Neutrophil (primary cell): Measurements from ENCODE around the gene BACH2.

Source experiments
- H3K27ac ChIP-seq: fragments of 200-600 bp; sonication (generic); 2 replicates; pipeline ENCODE4 v1.5.1; 2016; ENCODE audit warnings: mild to moderate bottlenecking, moderate library complexity
- H3K27me3 ChIP-seq: fragments of 200-600 bp; sonication (generic); 2 replicates; pipeline ENCODE4 v1.6.0; 2016; ENCODE audit warnings: mild to moderate bottlenecking
- H3K36me3 ChIP-seq: fragments of 200-600 bp; sonication (generic); 2 replicates; pipeline ENCODE4 v1.5.1; 2017
- H3K4me1 ChIP-seq, 2 experiments: fragments of 200-600 bp in 1 of 2; sonication (generic) in 1 of 2; 1 replicate in 1 of 2; 2 replicates in 1 of 2; pipeline versions ENCODE4 v1.5.1 to v1.6.1; 2013 to 2016; ENCODE audit warnings: low read depth in 1 of 2, low read length in 1 of 2, mild to moderate bottlenecking in 1 of 2, moderate library complexity in 1 of 2; ENCODE audit not compliant: control insufficient read depth in 1 of 2, insufficient read depth in 1 of 2
- H3K4me3 ChIP-seq, 2 experiments: fragments of 200-600 bp in 1 of 2; sonication (generic) in 1 of 2; 1 replicate in 1 of 2; 2 replicates in 1 of 2; pipeline ENCODE4 v1.5.1; 2013 to 2016; ENCODE audit warnings: low read depth in 1 of 2, low read length in 1 of 2, mild to moderate bottlenecking in 1 of 2, moderate library complexity in 1 of 2
- H3K9me3 ChIP-seq: fragments of 200-600 bp; sonication (generic); 2 replicates; pipeline ENCODE4 v1.5.1; 2016
- CTCF ChIP-seq: fragments of 200-600 bp; sonication (generic); IDR thresholded peaks from 2 replicates; pipeline ENCODE4 v1.5.1; 2016; ENCODE audit warnings: antibody characterized with exemption

Gene BACH2

GRCh38 chr6:90008189-90008907, 288.3 kb downstream of the BACH2 start:
- no peak overlapping the region for H3K4me3 ChIP-seq
- H3K4me1 ChIP-seq, result no peaks in the 10 kb centered on the region
- H3K27ac ChIP-seq, result no peak overlapping the region

GRCh38 chr6:90005048-90005827, 291.4 kb downstream of the BACH2 start:
- Histone ChIP-seq H3K4me3 (no peak overlapping the region), H3K27me3 (no peaks in the 10 kb centered on the region), H3K27ac (no peak overlapping the region), H3K9me3 (no peaks in the 10 kb centered on the region), H3K36me3 (no peaks in the 10 kb centered on the region), H3K4me1 (peaks cover 19 to 20% of the 10 kb centered on the region in 2 experiments)
- no peak for TF ChIP-seq CTCF

More at GRCh38 chr6:90008189-90008907, 288.3 kb downstream of the BACH2 start:
- H3K36me3 ChIP-seq, result no peaks in the 10 kb centered on the region
- H3K9me3 ChIP-seq, result no peaks in the 10 kb centered on the region
- no peaks in the 10 kb centered on the region for H3K27me3 ChIP-seq
- no peak for TF ChIP-seq CTCF

GRCh38 chr6:90004511-90004910, 292.1 kb downstream of the BACH2 start:
- H3K27ac ChIP-seq, result no peak overlapping the region
- no peaks in the 10 kb centered on the region for H3K27me3 ChIP-seq
- no peak overlapping the region for H3K4me3 ChIP-seq
- H3K4me1 ChIP-seq, result peaks cover 26 to 27% of the 10 kb centered on the region in 2 experiments
- no peaks in the 10 kb centered on the region for H3K9me3 ChIP-seq
- no peaks in the 10 kb centered on the region for H3K36me3 ChIP-seq
- TF ChIP-seq CTCF, result no peak

GRCh38 chr6:90003941-90004340, 292.7 kb downstream of the BACH2 start:
- no peak overlapping the region for H3K27ac ChIP-seq
- H3K4me1 ChIP-seq, result peaks cover 26 to 28% of the 10 kb centered on the region in 2 experiments
- TF ChIP-seq CTCF, result no peak
- no peak overlapping the region for H3K4me3 ChIP-seq
- no peaks in the 10 kb centered on the region for H3K27me3 ChIP-seq
- H3K36me3 ChIP-seq, result no peaks in the 10 kb centered on the region
- H3K9me3 ChIP-seq, result no peaks in the 10 kb centered on the region

- Histone ChIP-seq H3K27ac (no peak overlapping the region), H3K36me3 (no peaks in the 10 kb centered on the region), H3K27me3 (no peaks in the 10 kb centered on the region), H3K4me3 (no peak overlapping the region), H3K4me1 (peaks cover 26 to 28% of the 10 kb centered on the region in 2 experiments), H3K9me3 (no peaks in the 10 kb centered on the region)
- TF ChIP-seq CTCF, result no peak
Observed at GRCh38 chr6:90003069-90003795, 293.4 kb downstream of the BACH2 start.
